ENCODE data around the gene LIN7C. TPM values are rescaled to one million over a fixed set of nuclear protein-coding genes. Genes with fewer than 3 reads are reported as not detected.
A peak's percentile ranks its signal among the peaks of the same experiment; 100 is the strongest.

The LIN7C gene
- total RNA-seq, result 10 to 100 TPM; 29.2 to 35.6 (median 34.5) TPM

GRCh38 chr11:27506200-27507182, at the start of gene LIN7C:
TSS of gene LIN7C (minus strand) at chr11:27506769. CDS start at chr11:27506752, 17 bp downstream.
- intact Hi-C loops (cut with DNase I; ENCODE audit: low total_unique reads), result no loop called here
- WGBS, 2 donors, result 1% methylated on average over 52 of the region's 60 CpGs
- no peak for TF ChIP-seq CTCF (IDR thresholded peaks at IDR 0.05)
- peak in 1 of 2 donors; percentile 73 for TF ChIP-seq POLR2A (IDR thresholded peaks at IDR 0.05)
- H3K4me3 ChIP-seq (ENCODE audit: low read depth, poor library complexity, severe bottlenecking), result peak within 1 kb of the TSS; percentile 77
- peak; percentile 97 to 99 for DNase-seq (ENCODE audit: low spot score in 2 of 2)

- intact Hi-C loops (cut with DNase I; ENCODE audit: low total_unique reads), result no loop called here
- 88 to 100% methylated on average over 1 of the region's 1 CpG for WGBS, 2 donors
- TF ChIP-seq POLR2A (IDR thresholded peaks at IDR 0.05) (no peak), CTCF (IDR thresholded peaks at IDR 0.05) (no peak)
- no peak for DNase-seq (ENCODE audit: low spot score in 2 of 2)
- H3K4me3 ChIP-seq (ENCODE audit: low read depth, poor library complexity, severe bottlenecking), result no peak overlapping the region
Observed at GRCh38 chr11:27555264-27555663, 48.7 kb upstream of the LIN7C start.

- intact Hi-C loops (cut with DNase I; ENCODE audit: low total_unique reads), result no loop called here
- H3K4me3 ChIP-seq (ENCODE audit: low read depth, poor library complexity, severe bottlenecking), result no peak overlapping the region
- 26 to 47% methylated on average over 3 of the region's 3 CpGs for WGBS, 2 donors
- peak in 1 of 2 donors; percentile 21 for DNase-seq (ENCODE audit: low spot score in 2 of 2)
- TF ChIP-seq CTCF (IDR thresholded peaks at IDR 0.05), result no peak
- TF ChIP-seq POLR2A (IDR thresholded peaks at IDR 0.05), result no peak
Observed at GRCh38 chr11:27553186-27553585, 46.6 kb upstream of the LIN7C start.

- DNase-seq (ENCODE audit: low spot score in 2 of 2), result no peak
- TF ChIP-seq POLR2A (IDR thresholded peaks at IDR 0.05) (no peak), CTCF (IDR thresholded peaks at IDR 0.05) (no peak)
- 76 to 95% methylated on average over 2 of the region's 2 CpGs for WGBS, 2 donors
- intact Hi-C loops (cut with DNase I; ENCODE audit: low total_unique reads), result no loop called here
- H3K4me3 ChIP-seq (ENCODE audit: low read depth, poor library complexity, severe bottlenecking), result no peak overlapping the region
Observed at GRCh38 chr11:27552341-27552740, 45.8 kb upstream of the LIN7C start.

GRCh38 chr11:27551127-27551526, 44.6 kb upstream of the LIN7C start:
- intact Hi-C loops (cut with DNase I; ENCODE audit: low total_unique reads), result no loop called here
- no peak overlapping the region for H3K4me3 ChIP-seq (ENCODE audit: low read depth, poor library complexity, severe bottlenecking)
- no peak for DNase-seq (ENCODE audit: low spot score in 2 of 2)
- no peak for TF ChIP-seq POLR2A (IDR thresholded peaks at IDR 0.05)
- TF ChIP-seq CTCF (IDR thresholded peaks at IDR 0.05), result no peak
